ENCODE data around the gene PLIN1.

DNA sequence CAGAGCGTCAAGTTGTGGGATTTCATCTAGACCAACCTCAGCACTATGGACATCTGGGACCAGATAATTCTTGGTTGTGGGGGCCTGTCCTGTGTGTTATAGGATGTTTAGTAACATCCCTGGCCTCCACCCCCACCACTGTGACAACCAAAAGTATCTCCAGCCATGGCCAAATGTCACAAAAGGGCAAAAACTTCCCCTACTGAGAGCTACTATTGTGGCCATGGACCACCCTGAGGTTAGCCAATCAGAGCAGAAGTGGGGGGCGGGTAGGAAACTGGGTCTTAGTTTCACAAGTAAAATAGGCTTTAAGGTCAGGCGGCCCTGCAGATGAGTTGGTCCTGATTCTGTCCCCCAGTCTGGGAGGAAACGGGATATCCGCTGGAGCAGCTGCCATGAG, 49.3 kb downstream of the PLIN1 start:
- TF ChIP-seq, protein P1, sequence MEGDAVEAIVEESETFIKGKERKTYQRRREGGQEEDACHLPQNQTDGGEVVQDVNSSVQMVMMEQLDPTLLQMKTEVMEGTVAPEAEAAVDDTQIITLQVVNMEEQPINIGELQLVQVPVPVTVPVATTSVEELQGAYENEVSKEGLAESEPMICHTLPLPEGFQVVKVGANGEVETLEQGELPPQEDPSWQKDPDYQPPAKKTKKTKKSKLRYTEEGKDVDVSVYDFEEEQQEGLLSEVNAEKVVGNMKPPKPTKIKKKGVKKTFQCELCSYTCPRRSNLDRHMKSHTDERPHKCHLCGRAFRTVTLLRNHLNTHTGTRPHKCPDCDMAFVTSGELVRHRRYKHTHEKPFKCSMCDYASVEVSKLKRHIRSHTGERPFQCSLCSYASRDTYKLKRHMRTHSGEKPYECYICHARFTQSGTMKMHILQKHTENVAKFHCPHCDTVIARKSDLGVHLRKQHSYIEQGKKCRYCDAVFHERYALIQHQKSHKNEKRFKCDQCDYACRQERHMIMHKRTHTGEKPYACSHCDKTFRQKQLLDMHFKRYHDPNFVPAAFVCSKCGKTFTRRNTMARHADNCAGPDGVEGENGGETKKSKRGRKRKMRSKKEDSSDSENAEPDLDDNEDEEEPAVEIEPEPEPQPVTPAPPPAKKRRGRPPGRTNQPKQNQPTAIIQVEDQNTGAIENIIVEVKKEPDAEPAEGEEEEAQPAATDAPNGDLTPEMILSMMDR (IDR thresholded peaks at IDR 0.05), result no peak
- TF ChIP-seq EZH2 (IDR thresholded peaks at IDR 0.05; ENCODE audit: borderline replicate concordance, insufficient read depth, low read depth, low read length, poor library complexity, severe bottlenecking), result no peak
